Measurements from ENCODE around the gene KIFBP. TPM values are rescaled to one million over a fixed set of nuclear protein-coding genes. Genes with fewer than 3 reads are reported as not detected.

KIFBP gene
- total and polyA plus RNA-seq, 9 of the 15 experiments (the other 6 are each of a cell fraction or from before 2014, with no cell fraction given): 5.6 to 23.2 (median 14.8) TPM

DNA sequence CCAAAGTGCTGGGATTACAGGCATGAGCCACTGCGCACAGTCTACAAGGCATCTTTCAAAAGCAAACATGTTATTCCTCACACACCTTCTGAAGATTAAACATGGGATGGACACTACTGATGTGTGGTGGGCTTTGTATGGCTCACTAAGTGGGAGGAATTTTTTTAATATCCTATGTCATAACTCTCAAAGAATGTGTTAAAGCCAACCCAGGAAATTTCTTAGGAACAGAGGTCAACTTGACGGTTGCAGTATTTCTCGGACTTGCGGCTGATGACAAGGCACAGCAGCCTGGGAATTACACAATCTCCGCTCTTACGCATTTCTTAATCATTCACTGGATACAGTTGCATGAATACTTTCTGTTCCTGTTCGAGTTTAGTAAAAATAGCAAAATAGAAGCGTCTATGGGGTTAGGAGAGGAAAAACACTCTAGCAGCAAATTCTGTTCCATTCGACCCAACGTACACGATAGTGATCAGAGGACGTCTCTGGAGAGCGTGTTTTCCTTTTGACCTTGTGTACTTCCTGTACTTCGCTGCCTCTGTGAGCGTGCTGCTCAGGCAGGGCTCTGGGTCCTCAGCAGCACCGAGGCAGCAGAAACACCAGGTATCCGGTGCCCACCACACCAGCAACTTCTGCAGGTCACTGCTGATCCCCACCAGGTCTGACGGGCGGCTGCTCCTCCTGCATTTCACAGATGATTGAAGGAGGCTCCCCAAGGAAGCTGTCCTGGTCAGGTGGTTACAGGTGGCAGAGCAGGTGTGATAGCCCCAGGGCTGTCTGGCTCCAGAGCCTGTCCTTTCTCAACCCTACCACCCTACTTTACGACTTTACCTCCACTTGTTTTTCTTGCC is 72.9 kb downstream of the KIFBP start (continued):
- no peak for TF ChIP-seq FUS (optimal IDR thresholded peaks at IDR 0.05; ENCODE audit: low read depth, low read length)
- peak; percentile 91 for TF ChIP-seq L3MBTL2 (IDR thresholded peaks at IDR 0.05)
- no peak for TF ChIP-seq XRCC4 (IDR thresholded peaks at IDR 0.05; ENCODE audit: extremely low read depth, insufficient read depth, insufficient read length)
- TF ChIP-seq LCOR (CRISPR knock-in tag; IDR thresholded peaks at IDR 0.05): no peak
- TF ChIP-seq, protein P1, sequence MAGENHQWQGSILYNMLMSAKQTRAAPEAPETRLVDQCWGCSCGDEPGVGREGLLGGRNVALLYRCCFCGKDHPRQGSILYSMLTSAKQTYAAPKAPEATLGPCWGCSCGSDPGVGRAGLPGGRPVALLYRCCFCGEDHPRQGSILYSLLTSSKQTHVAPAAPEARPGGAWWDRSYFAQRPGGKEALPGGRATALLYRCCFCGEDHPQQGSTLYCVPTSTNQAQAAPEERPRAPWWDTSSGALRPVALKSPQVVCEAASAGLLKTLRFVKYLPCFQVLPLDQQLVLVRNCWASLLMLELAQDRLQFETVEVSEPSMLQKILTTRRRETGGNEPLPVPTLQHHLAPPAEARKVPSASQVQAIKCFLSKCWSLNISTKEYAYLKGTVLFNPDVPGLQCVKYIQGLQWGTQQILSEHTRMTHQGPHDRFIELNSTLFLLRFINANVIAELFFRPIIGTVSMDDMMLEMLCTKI (IDR thresholded peaks at IDR 0.05; ENCODE audit: partially characterized antibody): no peak
- TF ChIP-seq RBM34 (IDR thresholded peaks at IDR 0.05; ENCODE audit: borderline replicate concordance, insufficient read depth, low read length): no peak
- TF ChIP-seq JUND (IDR thresholded peaks at IDR 0.05; ENCODE audit: borderline replicate concordance, low read depth, low read length): peak; percentile 27; the same call in 1 of the 2 replicates
- peak; percentile 67; the same call in 2 of the 3 replicates for TF ChIP-seq JUND (tag; IDR thresholded peaks at IDR 0.05; ENCODE audit: borderline replicate concordance, low read depth, low read length)
- TF ChIP-seq, protein P2, sequence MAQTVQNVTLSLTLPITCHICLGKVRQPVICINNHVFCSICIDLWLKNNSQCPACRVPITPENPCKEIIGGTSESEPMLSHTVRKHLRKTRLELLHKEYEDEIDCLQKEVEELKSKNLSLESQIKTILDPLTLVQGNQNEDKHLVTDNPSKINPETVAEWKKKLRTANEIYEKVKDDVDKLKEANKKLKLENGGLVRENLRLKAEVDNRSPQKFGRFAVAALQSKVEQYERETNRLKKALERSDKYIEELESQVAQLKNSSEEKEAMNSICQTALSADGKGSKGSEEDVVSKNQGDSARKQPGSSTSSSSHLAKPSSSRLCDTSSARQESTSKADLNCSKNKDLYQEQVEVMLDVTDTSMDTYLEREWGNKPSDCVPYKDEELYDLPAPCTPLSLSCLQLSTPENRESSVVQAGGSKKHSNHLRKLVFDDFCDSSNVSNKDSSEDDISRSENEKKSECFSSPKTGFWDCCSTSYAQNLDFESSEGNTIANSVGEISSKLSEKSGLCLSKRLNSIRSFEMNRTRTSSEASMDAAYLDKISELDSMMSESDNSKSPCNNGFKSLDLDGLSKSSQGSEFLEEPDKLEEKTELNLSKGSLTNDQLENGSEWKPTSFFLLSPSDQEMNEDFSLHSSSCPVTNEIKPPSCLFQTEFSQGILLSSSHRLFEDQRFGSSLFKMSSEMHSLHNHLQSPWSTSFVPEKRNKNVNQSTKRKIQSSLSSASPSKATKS (CRISPR knock-in tag; IDR thresholded peaks at IDR 0.05): no peak
- no peak for TF ChIP-seq ZNF197 (CRISPR knock-in tag; IDR thresholded peaks at IDR 0.05; ENCODE audit: low read depth)
- TF ChIP-seq RB1 (IDR thresholded peaks at IDR 0.05; ENCODE audit: low read depth): no peak
- peak; percentile 47 for TF ChIP-seq ATF7 (IDR thresholded peaks at IDR 0.05)
- peak; percentile 21; the same call in 1 of the 2 replicates for TF ChIP-seq C11orf30 (IDR thresholded peaks at IDR 0.05; ENCODE audit: low read depth)
- TF ChIP-seq, protein P3, sequence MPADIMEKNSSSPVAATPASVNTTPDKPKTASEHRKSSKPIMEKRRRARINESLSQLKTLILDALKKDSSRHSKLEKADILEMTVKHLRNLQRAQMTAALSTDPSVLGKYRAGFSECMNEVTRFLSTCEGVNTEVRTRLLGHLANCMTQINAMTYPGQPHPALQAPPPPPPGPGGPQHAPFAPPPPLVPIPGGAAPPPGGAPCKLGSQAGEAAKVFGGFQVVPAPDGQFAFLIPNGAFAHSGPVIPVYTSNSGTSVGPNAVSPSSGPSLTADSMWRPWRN (IDR thresholded peaks at IDR 0.05; ENCODE audit: low read depth): peak; percentile 57
- TF ChIP-seq, protein P4, sequence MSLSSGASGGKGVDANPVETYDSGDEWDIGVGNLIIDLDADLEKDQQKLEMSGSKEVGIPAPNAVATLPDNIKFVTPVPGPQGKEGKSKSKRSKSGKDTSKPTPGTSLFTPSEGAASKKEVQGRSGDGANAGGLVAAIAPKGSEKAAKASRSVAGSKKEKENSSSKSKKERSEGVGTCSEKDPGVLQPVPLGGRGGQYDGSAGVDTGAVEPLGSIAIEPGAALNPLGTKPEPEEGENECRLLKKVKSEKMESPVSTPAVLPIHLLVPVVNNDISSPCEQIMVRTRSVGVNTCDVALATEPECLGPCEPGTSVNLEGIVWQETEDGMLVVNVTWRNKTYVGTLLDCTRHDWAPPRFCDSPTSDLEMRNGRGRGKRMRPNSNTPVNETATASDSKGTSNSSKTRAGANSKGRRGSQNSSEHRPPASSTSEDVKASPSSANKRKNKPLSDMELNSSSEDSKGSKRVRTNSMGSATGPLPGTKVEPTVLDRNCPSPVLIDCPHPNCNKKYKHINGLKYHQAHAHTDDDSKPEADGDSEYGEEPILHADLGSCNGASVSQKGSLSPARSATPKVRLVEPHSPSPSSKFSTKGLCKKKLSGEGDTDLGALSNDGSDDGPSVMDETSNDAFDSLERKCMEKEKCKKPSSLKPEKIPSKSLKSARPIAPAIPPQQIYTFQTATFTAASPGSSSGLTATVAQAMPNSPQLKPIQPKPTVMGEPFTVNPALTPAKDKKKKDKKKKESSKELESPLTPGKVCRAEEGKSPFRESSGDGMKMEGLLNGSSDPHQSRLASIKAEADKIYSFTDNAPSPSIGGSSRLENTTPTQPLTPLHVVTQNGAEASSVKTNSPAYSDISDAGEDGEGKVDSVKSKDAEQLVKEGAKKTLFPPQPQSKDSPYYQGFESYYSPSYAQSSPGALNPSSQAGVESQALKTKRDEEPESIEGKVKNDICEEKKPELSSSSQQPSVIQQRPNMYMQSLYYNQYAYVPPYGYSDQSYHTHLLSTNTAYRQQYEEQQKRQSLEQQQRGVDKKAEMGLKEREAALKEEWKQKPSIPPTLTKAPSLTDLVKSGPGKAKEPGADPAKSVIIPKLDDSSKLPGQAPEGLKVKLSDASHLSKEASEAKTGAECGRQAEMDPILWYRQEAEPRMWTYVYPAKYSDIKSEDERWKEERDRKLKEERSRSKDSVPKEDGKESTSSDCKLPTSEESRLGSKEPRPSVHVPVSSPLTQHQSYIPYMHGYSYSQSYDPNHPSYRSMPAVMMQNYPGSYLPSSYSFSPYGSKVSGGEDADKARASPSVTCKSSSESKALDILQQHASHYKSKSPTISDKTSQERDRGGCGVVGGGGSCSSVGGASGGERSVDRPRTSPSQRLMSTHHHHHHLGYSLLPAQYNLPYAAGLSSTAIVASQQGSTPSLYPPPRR (CRISPR knock-in tag; IDR thresholded peaks at IDR 0.05; ENCODE audit: borderline replicate concordance): no peak
- TF ChIP-seq, protein P5, sequence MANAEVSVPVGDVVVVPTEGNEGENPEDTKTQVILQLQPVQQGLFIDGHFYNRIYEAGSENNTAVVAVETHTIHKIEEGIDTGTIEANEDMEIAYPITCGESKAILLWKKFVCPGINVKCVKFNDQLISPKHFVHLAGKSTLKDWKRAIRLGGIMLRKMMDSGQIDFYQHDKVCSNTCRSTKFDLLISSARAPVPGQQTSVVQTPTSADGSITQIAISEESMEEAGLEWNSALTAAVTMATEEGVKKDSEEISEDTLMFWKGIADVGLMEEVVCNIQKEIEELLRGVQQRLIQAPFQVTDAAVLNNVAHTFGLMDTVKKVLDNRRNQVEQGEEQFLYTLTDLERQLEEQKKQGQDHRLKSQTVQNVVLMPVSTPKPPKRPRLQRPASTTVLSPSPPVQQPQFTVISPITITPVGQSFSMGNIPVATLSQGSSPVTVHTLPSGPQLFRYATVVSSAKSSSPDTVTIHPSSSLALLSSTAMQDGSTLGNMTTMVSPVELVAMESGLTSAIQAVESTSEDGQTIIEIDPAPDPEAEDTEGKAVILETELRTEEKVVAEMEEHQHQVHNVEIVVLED (CRISPR knock-in tag; IDR thresholded peaks at IDR 0.05): peak; percentile 63

All from K562 (cell line).